KOPT-K1 (cell line): ENCODE data around the gene GPR68.
"Not testable (repeated sequence)": the region's sequence is repeated elsewhere in the genome, so short reads cannot be mapped to it uniquely, and the experiment has no call there.

Experiments
- H3K27ac ChIP-seq: fragments of 200-600 bp; sonication (generic); 2 replicates; pipeline ENCODE4 v1.5.1; 2016; ENCODE audit warnings: antibody characterized with exemption, mild to moderate bottlenecking, low read depth, low read length; ENCODE audit not compliant: poor library complexity, severe bottlenecking
- H3K36me3 ChIP-seq: fragments of 200-600 bp; sonication (generic); 2 replicates; pipeline ENCODE4 v1.5.1; 2017; ENCODE audit warnings: antibody characterized with exemption, mild to moderate bottlenecking, low read length, moderate library complexity; ENCODE audit not compliant: insufficient read depth
- H3K9me3 ChIP-seq: fragments of 200-600 bp; sonication (generic); 2 replicates; pipeline ENCODE4 v1.5.1; 2017; ENCODE audit warnings: antibody characterized with exemption, low read length, mild to moderate bottlenecking; ENCODE audit not compliant: insufficient read depth, poor library complexity, severe bottlenecking

GPR68 gene

DNA sequence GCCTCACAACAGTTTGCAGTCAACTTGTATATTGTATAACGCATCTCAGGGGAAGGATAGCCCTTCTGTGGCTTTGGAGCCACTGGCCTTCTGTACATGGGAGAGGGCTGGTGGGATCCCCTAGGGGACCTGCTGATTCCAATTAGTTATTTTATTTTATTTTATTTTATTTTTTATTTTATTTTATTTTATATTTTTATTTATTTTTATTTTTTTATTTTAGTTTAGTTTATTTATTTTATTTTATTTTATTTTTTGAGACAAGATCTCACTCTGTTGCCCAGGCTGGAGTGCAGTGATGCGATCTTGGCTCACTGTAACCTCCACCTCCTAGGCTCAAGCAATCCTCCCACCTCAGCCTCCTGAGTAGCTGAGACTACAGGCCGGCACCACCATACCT is 61.8 kb downstream of the GPR68 start:
- H3K27ac ChIP-seq: not testable (repeated sequence)

More for the DNA sequence above, 61.8 kb downstream of the GPR68 start:
- H3K9me3 ChIP-seq: not testable (repeated sequence)
- peaks cover 91% of the 10 kb centered on the region for H3K36me3 ChIP-seq
